ENCODE results near the gene CEP63. TPM values are rescaled to one million over a fixed set of nuclear protein-coding genes. Genes with fewer than 3 reads are reported as not detected.

Gene CEP63
- total and polyA plus RNA-seq, 9 of the 15 experiments (the other 6 are each of a cell fraction or from before 2014, with no cell fraction given): 5.1 to 17.8 (median 10.6) TPM

- H3K9me3 ChIP-seq (replicated peaks; ENCODE audit: control insufficient read depth, insufficient read depth, low read depth, low read length): no peaks in the 10 kb centered on the region
- H3K4me2 ChIP-seq (ENCODE audit: insufficient read depth, low read length): no peak overlapping the region
- H3K27me3 ChIP-seq (ENCODE audit: control insufficient read depth in 2 of 2, insufficient read depth in 2 of 2, low read length in 2 of 2): peaks cover 0 to 17% of the 10 kb centered on the region in 2 experiments; a peak in 2 of 5 replicates
- ChIA-PET CTCF (ENCODE audit: low intra/inter-chr PET ratio) (no interaction called here), POLR2A (interaction anchor here (0.6 kb wide), 1 partner anchor 52 kb away, joined by 3 read pairs; no protein-coding TSS in a partner anchor)
- intact Hi-C loops (cut with micrococcal nuclease): loop anchor here (5.0 to 10.0 kb wide), 3 partner anchors 153 to 1291 kb away; no protein-coding TSS in a partner anchor
- H3K27ac ChIP-seq (ENCODE audit: extremely low read depth, low read depth, low read length): no peak overlapping the region
- H3K9me1 ChIP-seq (ENCODE audit: control insufficient read depth, insufficient read depth, low read length): no peaks in the 10 kb centered on the region
- no peaks in the 10 kb centered on the region for H3K79me2 ChIP-seq (ENCODE audit: control insufficient read depth, insufficient read depth, low read length)
- H4K20me1 ChIP-seq (replicated peaks; ENCODE audit: control insufficient read depth, insufficient read depth, low read length): no peaks in the 10 kb centered on the region
- DNase-seq (ENCODE audit: extremely low read depth in 1 of 4, low spot score in 3 of 4) (no peak), FAIRE-seq (no peak), ATAC-seq (no peak)
- BruUV-seq (replicated peaks): no TSS peak
- in situ Hi-C loops (cut with MboI): loop anchor here (5.0 kb wide), 1 partner anchor 83 kb away; no protein-coding TSS in a partner anchor
- TF ChIP-seq CHD4 (IDR thresholded peaks at IDR 0.05; ENCODE audit: insufficient read depth, insufficient replicate concordance, low read depth, low read length, poor library complexity, severe bottlenecking) (no peak), ZNF24 (IDR thresholded peaks at IDR 0.05) (no peak)
- H3K4me1 ChIP-seq (replicated peaks in 1 of 2; ENCODE audit: control insufficient read depth in 2 of 2, insufficient read depth in 2 of 2, low read length in 2 of 2): no peaks in the 10 kb centered on the region
- no peaks in the 10 kb centered on the region for H3K36me3 ChIP-seq (ENCODE audit: control insufficient read depth, insufficient read depth, low read length)
- H2AFZ ChIP-seq (ENCODE audit: low read depth, low read length): no peak overlapping the region
- H3K4me3 ChIP-seq: no peak overlapping the region
- H3K9ac ChIP-seq (ENCODE audit: insufficient read depth in 1 of 2, low read depth in 2 of 2, low read length in 2 of 2): no peak overlapping the region
- 0% methylated on average over 7 of the region's 13 CpGs for WGBS (ENCODE audit: insufficient coverage, low coverage, missing lambda C conversion rate)
Observed at GRCh38 chr3:134603956-134604355, 118.1 kb downstream of the CEP63 start.

- H3K36me3 ChIP-seq (ENCODE audit: control insufficient read depth, insufficient read depth, low read length): no peaks in the 10 kb centered on the region
- H3K9me3 ChIP-seq (replicated peaks; ENCODE audit: control insufficient read depth, insufficient read depth, low read depth, low read length): no peaks in the 10 kb centered on the region
- peaks cover 0 to 14% of the 10 kb centered on the region in 2 experiments; a peak in 2 of 5 replicates for H3K27me3 ChIP-seq (ENCODE audit: control insufficient read depth in 2 of 2, insufficient read depth in 2 of 2, low read length in 2 of 2)
- in situ Hi-C loops (cut with MboI): no loop called here
- intact Hi-C loops (cut with micrococcal nuclease): loop anchor here (10.0 kb wide), 2 partner anchors 479 to 1289 kb away; no protein-coding TSS in a partner anchor
- H3K4me1 ChIP-seq (replicated peaks in 1 of 2; ENCODE audit: control insufficient read depth in 2 of 2, insufficient read depth in 2 of 2, low read length in 2 of 2): no peaks in the 10 kb centered on the region
- ChIA-PET CTCF (ENCODE audit: low intra/inter-chr PET ratio) (no interaction called here), POLR2A (no interaction called here)
- no peaks in the 10 kb centered on the region for H4K20me1 ChIP-seq (replicated peaks; ENCODE audit: control insufficient read depth, insufficient read depth, low read length)
- BruUV-seq (replicated peaks): no TSS peak
- ATAC-seq: no peak
- 0% methylated on average over 5 of the region's 6 CpGs for WGBS (ENCODE audit: insufficient coverage, low coverage, missing lambda C conversion rate)
- no peak overlapping the region for H3K4me2 ChIP-seq (ENCODE audit: insufficient read depth, low read length)
- H2AFZ ChIP-seq (ENCODE audit: low read depth, low read length): no peak overlapping the region
- no peaks in the 10 kb centered on the region for H3K9me1 ChIP-seq (ENCODE audit: control insufficient read depth, insufficient read depth, low read length)
- FAIRE-seq: no peak
- no peaks in the 10 kb centered on the region for H3K79me2 ChIP-seq (ENCODE audit: control insufficient read depth, insufficient read depth, low read length)
- no peak overlapping the region for H3K27ac ChIP-seq (ENCODE audit: extremely low read depth, low read depth, low read length)
- no peak overlapping the region for H3K4me3 ChIP-seq
- DNase-seq (ENCODE audit: extremely low read depth in 1 of 4, low spot score in 3 of 4): no peak
- H3K9ac ChIP-seq (ENCODE audit: insufficient read depth in 1 of 2, low read depth in 2 of 2, low read length in 2 of 2): no peak overlapping the region
- no peak for TF ChIP-seq ETS1 (conservative IDR thresholded peaks at IDR 0.05; ENCODE audit: control insufficient read depth, low read depth, low read length)
- TF ChIP-seq BHLHE40 (IDR thresholded peaks at IDR 0.05; ENCODE audit: low read length): no peak
- no peak for TF ChIP-seq KAT2B (IDR thresholded peaks at IDR 0.05; ENCODE audit: low read depth, low read length)
- no peak for TF ChIP-seq HES1 (IDR thresholded peaks at IDR 0.05; ENCODE audit: low read depth)
- no peak for TF ChIP-seq RBBP5 (IDR thresholded peaks at IDR 0.05; ENCODE audit: borderline replicate concordance, insufficient read depth, low read length, poor library complexity, severe bottlenecking)
- TF ChIP-seq, protein P1, sequence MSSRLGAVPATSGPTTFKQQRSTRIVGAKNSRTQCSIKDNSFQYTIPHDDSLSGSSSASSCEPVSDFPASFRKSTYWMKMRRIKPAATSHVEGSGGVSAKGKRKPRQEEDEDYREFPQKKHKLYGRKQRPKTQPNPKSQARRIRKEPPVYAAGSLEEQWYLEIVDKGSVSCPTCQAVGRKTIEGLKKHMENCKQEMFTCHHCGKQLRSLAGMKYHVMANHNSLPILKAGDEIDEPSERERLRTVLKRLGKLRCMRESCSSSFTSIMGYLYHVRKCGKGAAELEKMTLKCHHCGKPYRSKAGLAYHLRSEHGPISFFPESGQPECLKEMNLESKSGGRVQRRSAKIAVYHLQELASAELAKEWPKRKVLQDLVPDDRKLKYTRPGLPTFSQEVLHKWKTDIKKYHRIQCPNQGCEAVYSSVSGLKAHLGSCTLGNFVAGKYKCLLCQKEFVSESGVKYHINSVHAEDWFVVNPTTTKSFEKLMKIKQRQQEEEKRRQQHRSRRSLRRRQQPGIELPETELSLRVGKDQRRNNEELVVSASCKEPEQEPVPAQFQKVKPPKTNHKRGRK (tag; IDR thresholded peaks at IDR 0.05): no peak
- TF ChIP-seq SMARCC2 (IDR thresholded peaks at IDR 0.05; ENCODE audit: low read depth): no peak
- no peak for TF ChIP-seq MBD2 (IDR thresholded peaks at IDR 0.05; ENCODE audit: borderline replicate concordance, low read depth)
- no peak for TF ChIP-seq ZBTB8A (IDR thresholded peaks at IDR 0.05; ENCODE audit: partially characterized antibody)
- TF ChIP-seq ARHGAP35 (IDR thresholded peaks at IDR 0.05; ENCODE audit: partially characterized antibody): no peak
- no peak for TF ChIP-seq ARNT (IDR thresholded peaks at IDR 0.05)
Observed at GRCh38 chr3:134605556-134605955, 119.7 kb downstream of the CEP63 start.
